Heart left ventricle (tissue), 16 donors: ENCODE data around the gene DAPK3. TPM values are rescaled to one million over a fixed set of nuclear protein-coding genes. Genes with fewer than 3 reads are reported as not detected.
A peak's percentile ranks its signal among the peaks of the same experiment; 100 is the strongest.
"Not testable (repeated sequence)": the region's sequence is repeated elsewhere in the genome, so short reads cannot be mapped to it uniquely, and the experiment has no call there.

Source experiments
- ATAC-seq, 4 donors: fragments of 200-7000 bp; cut with Tn5 transposase; one replicate each; pipeline ENCODE4 v1.9.1; 2020 to 2022; ENCODE audit warnings: moderate library complexity in 4 of 4, mild to moderate bottlenecking in 3 of 4, moderate number of reproducible peaks in 1 of 4
- DNase-seq, 5 donors: peaks; one replicate each; pipeline ENCODE4 v3.0.0-alpha.2; 2020
- H3K27ac ChIP-seq, 12 donors: fragments of 200-600 bp; sonication (generic) in 4 of 12; one replicate each; pipeline versions ENCODE4 v1.5.0 to v1.8.0; 2016 to 2022; ENCODE audit warnings: mild to moderate bottlenecking in 2 of 12
- H3K27me3 ChIP-seq, 9 donors: fragments of 200-600 bp; sonication (generic) in 2 of 9; one replicate each; pipeline versions ENCODE4 v1.5.1 to v1.8.0; 2016 to 2022; ENCODE audit warnings: mild to moderate bottlenecking in 3 of 9
- H3K36me3 ChIP-seq, 9 donors: fragments of 200-600 bp; sonication (generic) in 2 of 9; one replicate each; pipeline versions ENCODE4 v1.5.0 to v1.8.0; 2018 to 2022; ENCODE audit warnings: mild to moderate bottlenecking in 2 of 9
- H3K4me1 ChIP-seq, 12 donors: fragments of 200-600 bp; sonication (generic) in 4 of 12; one replicate each; pipeline versions ENCODE4 v1.5.0 to v1.8.0; 2016 to 2022; ENCODE audit warnings: mild to moderate bottlenecking in 3 of 12
- H3K4me3 ChIP-seq, 12 donors: fragments of 200-600 bp; sonication (generic) in 4 of 12; one replicate each; pipeline versions ENCODE4 v1.5.0 to v1.8.0; 2017 to 2022; ENCODE audit warnings: mild to moderate bottlenecking in 9 of 12, moderate library complexity in 4 of 12
- H3K9me3 ChIP-seq, 12 donors: fragments of 200-600 bp; sonication (generic) in 4 of 12; one replicate each; pipeline versions ENCODE4 v1.5.0 to v1.8.0; 2016 to 2022; ENCODE audit warnings: mild to moderate bottlenecking in 1 of 12
- POLR2A ChIP-seq, 2 donors: fragments of 450-650 bp; IDR thresholded peaks; one replicate each; pipeline ENCODE4 v1.6.1; 2017; ENCODE audit warnings: antibody characterized with exemption in 2 of 2, mild to moderate bottlenecking in 2 of 2, moderate library complexity in 2 of 2
- WGBS, 4 donors: extraction: QIAGEN DNeasy Blood & Tissue Kit in 2 of 4; methylation state at CpG; one replicate each; pipeline versions ENCODE4 v1.1.5 to v1.1.7; 2013 to 2018; 5-methylcytosine and 5-hydroxymethylcytosine counted together
- intact Hi-C, 10 donors: fragments of 100-400 bp; cut with DNase I; formaldehyde crosslinking; loops; one replicate each; pipeline versions ENCODE4 v1.11.1 to v1.14.2; 2022
- polyA plus RNA-seq, 2 donors: library from polyadenylated mRNA; stranded (reverse); fragments of 200-250 nt; gene quantifications; one replicate each; pipeline ENCODE4 v1.2.3, GENCODE V29; 2013
- total RNA-seq, 9 donors: library from RNA; depleted of rRNA in 2 of 9; stranded (reverse); fragments of >200 nt in 2 of 9; fragmentation: NEBNext Ultra II Directional in 3 of 9; extraction: Animal tissue kit (Norgen Biotek cat#: 25700) in 3 of 9; gene quantifications; one replicate each; pipeline versions ENCODE4 v1.1.0 to v1.2.4, GENCODE V29; 2016 to 2023
- TF ChIP-seq, protein P1 (sequence below), 12 donors: fragments of 200-600 bp; sonication (generic) in 4 of 12; IDR thresholded peaks; one replicate each; pipeline versions ENCODE4 v1.5.0 to v1.8.0; 2018 to 2022; ENCODE audit warnings: antibody characterized with exemption in 12 of 12, mild to moderate bottlenecking in 5 of 12
- donor health status: ischemic (EF 13 %, LVEDD 7.1; RV severe dilation, severe dysfunction).
- donor health status: healthy with polysubstance abuse.
- donor health status: DM: no; HTN: yes; CAD: no.
- donor health status: DM: no; HTN: no; CAD: no.
- donor health status: ischemic (EF 25% LVEDD 6.9; RV normal size, moderate dysfunction).
- donor health status: ischemic (EF 25% LVEDD 5.7; RV mildly dilated, moderate dysfunction).
- donor health status: healthy.
- donor health status: DM: yes; HTN: yes; CAD: no.
- donor health status: ischemic (EF 35%, LVEDD 5.7; RV mildly dilated, moderate dysfunction).
- donor health status: nonischemic (EF 11% LVEDD 7.7; RV severe dilation, severe dysfunction).
- donor health status: DM: yes; HTN: yes; CAD: no.
- donor health status: PGD.
- donor health status: ischemic (EF 29% LVEDD 5.4; RV normal size, mild dysfunction).
- donor health status: nonischemic (EF 23%, LVEDD 6.1; RV moderate dilation, normal function).

The DAPK3 gene
- total and polyA plus RNA-seq, 11 donors = 70.6 to 252 (median 124) TPM

DNA sequence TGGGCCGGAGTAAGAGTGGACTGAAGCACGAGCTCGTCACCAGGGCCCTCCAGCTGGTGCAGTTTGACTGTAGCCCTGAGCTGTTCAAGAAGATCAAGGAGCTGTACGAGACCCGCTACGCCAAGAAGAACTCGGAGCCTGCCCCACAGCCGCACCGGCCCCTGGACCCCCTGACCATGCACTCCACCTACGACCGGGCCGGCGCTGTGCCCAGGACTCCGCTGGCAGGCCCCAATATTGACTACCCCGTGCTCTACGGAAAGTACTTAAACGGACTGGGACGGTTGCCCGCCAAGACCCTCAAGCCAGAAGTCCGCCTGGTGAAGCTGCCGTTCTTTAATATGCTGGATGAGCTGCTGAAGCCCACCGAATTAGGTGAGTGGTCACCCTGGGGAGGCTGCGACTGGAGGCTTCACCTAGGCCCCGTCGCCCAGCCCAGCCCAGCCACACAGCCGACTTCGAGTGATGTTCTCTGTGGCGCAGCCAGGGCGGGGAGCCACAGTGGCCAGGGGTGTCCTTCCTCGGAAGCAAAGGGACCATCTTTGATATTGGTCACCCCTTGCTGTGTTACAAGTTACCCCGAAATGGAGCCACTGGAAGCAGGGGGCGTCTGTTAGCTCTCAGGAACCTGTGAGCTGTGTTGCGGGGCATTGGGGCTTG lies 42.2 kb upstream of the DAPK3 start:
- Histone ChIP-seq H3K4me1 (peaks cover 3 to 86% (median 53%) of the 10 kb centered on the region in 12 donors), H3K36me3 (peaks cover 0 to 57% (median 18%) of the 10 kb centered on the region in 9 donors), H3K9me3 (no peaks in the 10 kb centered on the region), H3K4me3 (no peak overlapping the region), H3K27ac (peak overlapping the region in 2 of 12 donors; percentile 8 to 72), H3K27me3 (no peaks in the 10 kb centered on the region)
- WGBS, 4 donors = 94 to 98% (median 95%) methylated on average over 8 to 33 of the region's 33 CpGs
- intact Hi-C loops = loop anchor here in 2 of 10 donors (10.0 kb wide), 2 partner anchors 102 to 112 kb away; partner anchors contain the start of gene MAP2K2 (in 1 of the 2)
- no peak for ATAC-seq
- DNase-seq = no peak
- TF ChIP-seq POLR2A (IDR thresholded peaks at IDR 0.05) = no peak
- TF ChIP-seq, protein P1, sequence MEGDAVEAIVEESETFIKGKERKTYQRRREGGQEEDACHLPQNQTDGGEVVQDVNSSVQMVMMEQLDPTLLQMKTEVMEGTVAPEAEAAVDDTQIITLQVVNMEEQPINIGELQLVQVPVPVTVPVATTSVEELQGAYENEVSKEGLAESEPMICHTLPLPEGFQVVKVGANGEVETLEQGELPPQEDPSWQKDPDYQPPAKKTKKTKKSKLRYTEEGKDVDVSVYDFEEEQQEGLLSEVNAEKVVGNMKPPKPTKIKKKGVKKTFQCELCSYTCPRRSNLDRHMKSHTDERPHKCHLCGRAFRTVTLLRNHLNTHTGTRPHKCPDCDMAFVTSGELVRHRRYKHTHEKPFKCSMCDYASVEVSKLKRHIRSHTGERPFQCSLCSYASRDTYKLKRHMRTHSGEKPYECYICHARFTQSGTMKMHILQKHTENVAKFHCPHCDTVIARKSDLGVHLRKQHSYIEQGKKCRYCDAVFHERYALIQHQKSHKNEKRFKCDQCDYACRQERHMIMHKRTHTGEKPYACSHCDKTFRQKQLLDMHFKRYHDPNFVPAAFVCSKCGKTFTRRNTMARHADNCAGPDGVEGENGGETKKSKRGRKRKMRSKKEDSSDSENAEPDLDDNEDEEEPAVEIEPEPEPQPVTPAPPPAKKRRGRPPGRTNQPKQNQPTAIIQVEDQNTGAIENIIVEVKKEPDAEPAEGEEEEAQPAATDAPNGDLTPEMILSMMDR (IDR thresholded peaks at IDR 0.05) = no peak

DNA sequence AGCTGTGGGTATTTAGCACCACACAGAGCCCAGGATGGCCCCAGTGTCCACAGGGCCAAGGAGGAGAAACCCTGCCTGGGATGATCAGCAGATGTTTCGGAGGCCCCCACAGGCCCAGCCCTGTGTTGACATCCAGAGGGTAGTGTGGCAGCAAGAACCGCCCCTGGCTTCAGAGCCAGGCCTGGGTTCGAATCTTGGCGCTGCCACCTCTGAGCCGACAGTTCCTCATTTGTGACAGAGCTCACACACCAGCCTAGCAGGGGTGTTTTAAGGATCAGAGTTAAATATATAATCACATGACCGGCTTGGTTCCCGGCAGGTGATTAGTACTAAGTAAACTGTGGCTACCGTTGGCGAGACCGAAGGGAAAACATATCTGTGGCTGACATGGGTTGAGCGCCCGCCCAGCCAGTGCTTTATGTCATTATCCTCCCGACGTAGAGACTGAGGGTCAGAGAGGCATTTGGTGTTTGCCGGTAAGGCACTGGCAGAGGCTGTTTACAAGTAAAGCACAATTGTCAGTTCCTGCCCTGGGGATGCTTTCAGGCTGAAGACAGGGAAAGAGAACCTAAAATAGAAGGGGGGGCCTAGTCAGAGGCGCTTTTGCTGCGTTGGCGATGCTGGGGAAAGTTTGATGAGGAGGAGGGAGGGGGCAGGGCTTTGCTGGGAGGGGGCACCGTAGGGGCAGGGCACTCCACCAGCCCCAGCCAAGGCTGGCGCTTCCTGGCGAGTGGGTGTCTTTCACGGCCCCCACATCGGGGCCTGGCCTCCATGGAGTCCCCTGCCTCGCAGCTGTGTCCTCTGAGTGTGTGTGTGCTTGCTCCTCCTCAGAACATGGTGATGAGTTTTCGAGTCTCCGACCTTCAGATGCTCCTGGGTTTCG lies 41.4 kb upstream of the DAPK3 start:
- DNase-seq (no peak), ATAC-seq (peak in 1 of 4 donors; percentile 2)
- TF ChIP-seq POLR2A (IDR thresholded peaks at IDR 0.05) = no peak
- TF ChIP-seq, protein P1 (IDR thresholded peaks at IDR 0.05) = no peak
- intact Hi-C loops = loop anchor here in 2 of 10 donors (10.0 kb wide), 2 partner anchors 102 to 112 kb away; partner anchors contain the start of gene MAP2K2 (in 1 of the 2)
- Histone ChIP-seq H3K9me3 (no peaks in the 10 kb centered on the region), H3K4me1 (peaks cover 3 to 88% (median 53%) of the 10 kb centered on the region in 12 donors), H3K36me3 (peaks cover 0 to 52% (median 18%) of the 10 kb centered on the region in 9 donors), H3K27me3 (no peaks in the 10 kb centered on the region), H3K27ac (peak overlapping the region in 4 of 12 donors; percentile 8 to 72 (median 40)), H3K4me3 (no peak overlapping the region)
- 68 to 74% (median 71%) methylated on average over 23 to 27 of the region's 27 CpGs for WGBS, 4 donors

DNA sequence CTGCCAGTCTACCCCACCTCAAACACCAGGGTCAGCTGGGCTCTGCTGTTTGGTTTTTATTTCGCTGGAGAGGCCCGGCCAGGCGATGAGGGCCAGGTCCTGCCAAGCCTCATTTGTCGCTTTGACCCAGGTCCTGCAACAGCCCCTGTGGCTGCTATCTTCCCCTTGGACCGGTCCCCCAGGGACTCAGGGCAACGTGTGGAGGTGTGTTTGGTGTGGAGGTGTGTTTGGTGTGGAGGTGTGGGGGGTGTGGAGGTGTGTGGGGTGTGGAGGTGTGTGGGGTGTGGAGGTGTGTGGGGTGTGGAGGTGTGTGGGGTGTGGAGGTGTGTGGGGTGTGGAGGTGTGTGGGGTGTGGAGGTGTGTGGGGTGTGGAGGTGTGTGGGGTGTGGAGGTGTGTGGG lies 40.5 kb upstream of the DAPK3 start:
- not testable (repeated sequence) for DNase-seq, ATAC-seq, H3K4me3 ChIP-seq, H3K27me3 ChIP-seq, H3K9me3 ChIP-seq
- H3K27ac ChIP-seq = peak overlapping the region in 3 of 12 donors; percentile 18 to 89 (median 29)
- peaks cover 3 to 85% (median 55%) of the 10 kb centered on the region in 12 donors for H3K4me1 ChIP-seq
- intact Hi-C loops = loop anchor here in 2 of 10 donors (10.0 kb wide), 2 partner anchors 103 to 113 kb away; partner anchors contain the start of gene MAP2K2 (in 1 of the 2)
- 39 to 60% (median 57%) methylated on average over 4 to 6 of the region's 6 CpGs for WGBS, 4 donors
- peaks cover 0 to 47% (median 18%) of the 10 kb centered on the region in 9 donors for H3K36me3 ChIP-seq

DNA sequence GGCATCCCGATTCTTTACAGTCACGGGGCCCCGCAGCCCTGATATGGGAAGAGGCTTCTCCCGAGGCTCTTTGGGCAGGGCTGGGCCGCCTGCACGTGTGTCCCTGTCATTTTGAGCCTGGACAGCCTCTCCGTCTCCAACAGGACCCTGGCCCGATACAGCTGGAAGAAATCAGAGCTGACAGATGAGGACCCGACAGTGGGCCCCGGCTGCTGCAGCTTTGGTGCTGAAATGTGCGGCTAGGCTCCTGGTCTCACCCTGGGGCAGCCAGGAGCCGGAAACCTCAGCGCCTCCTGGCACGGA lies 39.9 kb upstream of the DAPK3 start:
- ATAC-seq (no peak), DNase-seq (no peak)
- intact Hi-C loops = loop anchor here in 2 of 10 donors (10.0 kb wide), 2 partner anchors 104 to 114 kb away; partner anchors contain the start of gene MAP2K2 (in 1 of the 2)
- H3K27ac ChIP-seq = peak overlapping the region in 4 of 12 donors; percentile 18 to 89 (median 32)
- WGBS, 4 donors = 41 to 58% (median 43%) methylated on average over 8 to 14 of the region's 14 CpGs; no CpG with 5 or more reads in 1 of the 4 donors
- H3K27me3 ChIP-seq = no peaks in the 10 kb centered on the region
- H3K4me1 ChIP-seq = peaks cover 3 to 80% (median 53%) of the 10 kb centered on the region in 12 donors
- TF ChIP-seq, protein P1 (IDR thresholded peaks at IDR 0.05) = no peak
- TF ChIP-seq POLR2A (IDR thresholded peaks at IDR 0.05) = no peak
- peaks cover 0 to 43% (median 18%) of the 10 kb centered on the region in 9 donors for H3K36me3 ChIP-seq
- no peaks in the 10 kb centered on the region for H3K9me3 ChIP-seq
- H3K4me3 ChIP-seq = peak overlapping the region in 1 of 12 donors; percentile 12
